GM21619 (cell line): ENCODE results near the gene ZNF644.

ENCODE experiments used
- ATAC-seq: cut with Tn5 transposase; IDR thresholded peaks from one replicate; pipeline ENCODE4 v1.9.1; 2021; ENCODE audit not compliant: unreplicated experiment

The ZNF644 gene

DNA sequence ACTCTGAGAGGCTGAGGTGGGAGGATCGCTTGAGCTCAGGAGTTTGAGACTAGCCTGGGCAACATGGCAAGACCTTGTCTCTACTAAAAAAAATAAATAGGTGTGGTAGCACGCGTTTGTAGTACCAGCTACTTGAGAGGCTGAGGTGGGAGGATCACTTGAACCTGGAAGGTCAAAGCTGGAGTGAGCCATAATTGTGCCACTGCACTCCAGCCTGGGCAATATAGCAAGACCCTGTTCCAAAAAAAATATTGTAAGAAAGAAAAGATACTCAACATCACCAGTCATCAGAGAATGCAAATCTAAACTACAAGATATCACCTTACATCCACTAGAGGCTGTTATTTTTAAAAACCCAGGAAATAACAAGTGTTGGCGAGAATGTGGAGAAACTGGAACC lies 32.5 kb downstream of the ZNF644 start:
- ATAC-seq: no peak

DNA sequence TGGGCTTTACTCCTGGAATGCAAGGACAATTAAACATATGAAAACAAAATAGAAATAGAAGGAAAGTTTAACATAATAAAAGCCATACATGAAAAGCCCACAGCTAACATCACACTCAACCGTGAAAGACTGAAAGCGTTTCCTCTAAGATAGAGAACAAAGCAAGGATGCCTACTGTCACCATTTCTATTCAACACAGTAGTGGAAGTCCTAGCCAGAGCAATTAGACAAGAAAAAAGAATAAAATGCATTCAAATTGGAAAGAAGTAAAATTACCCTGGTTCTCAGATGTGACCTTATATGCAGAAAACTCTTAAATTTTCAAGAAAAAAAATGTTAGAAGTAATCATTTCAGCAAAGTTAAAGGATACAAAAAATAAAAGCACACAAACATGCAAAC lies 34.0 kb downstream of the ZNF644 start:
- ATAC-seq: no peak

DNA sequence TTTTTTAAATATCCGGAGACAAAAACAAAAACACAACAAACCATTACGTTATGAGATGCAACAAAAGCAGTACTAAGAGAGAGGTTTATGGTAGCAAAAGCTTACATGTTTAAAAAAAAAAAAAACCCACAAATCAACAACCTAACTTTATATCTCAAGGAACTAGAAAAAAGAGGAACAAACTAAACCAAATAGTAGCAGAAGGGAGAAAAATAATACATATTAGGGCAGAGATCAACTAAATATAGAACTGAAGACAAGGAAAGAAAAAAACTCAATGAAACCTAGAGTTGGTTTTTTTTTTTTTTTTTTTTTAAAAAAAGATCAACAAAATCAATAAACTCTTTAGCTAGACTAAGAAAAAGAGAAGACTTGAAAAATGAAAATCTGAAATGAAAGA lies 34.9 kb downstream of the ZNF644 start:
- no peak for ATAC-seq

DNA sequence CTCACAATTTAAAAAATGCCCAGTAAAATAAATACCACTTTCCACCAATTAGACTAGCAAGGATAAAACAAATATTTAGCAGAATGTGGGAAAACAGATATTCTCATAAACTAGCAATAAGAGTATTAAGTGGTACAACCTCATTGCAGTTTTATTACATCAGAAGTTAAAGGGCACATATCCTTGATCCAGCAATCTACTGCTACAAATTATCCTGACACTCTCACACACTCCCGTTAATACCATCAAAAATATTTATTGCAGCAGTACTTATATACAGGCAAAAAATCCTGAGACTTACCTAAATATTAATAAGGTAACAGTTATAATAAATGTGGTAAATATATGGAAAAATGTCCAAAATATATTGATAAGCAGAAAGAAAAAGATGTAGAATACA lies 44.3 kb downstream of the ZNF644 start:
- ATAC-seq: no peak

- ATAC-seq: no peak
Observed at GRCh38 chr1:90973897-90974798, 47.7 kb downstream of the ZNF644 start.

DNA sequence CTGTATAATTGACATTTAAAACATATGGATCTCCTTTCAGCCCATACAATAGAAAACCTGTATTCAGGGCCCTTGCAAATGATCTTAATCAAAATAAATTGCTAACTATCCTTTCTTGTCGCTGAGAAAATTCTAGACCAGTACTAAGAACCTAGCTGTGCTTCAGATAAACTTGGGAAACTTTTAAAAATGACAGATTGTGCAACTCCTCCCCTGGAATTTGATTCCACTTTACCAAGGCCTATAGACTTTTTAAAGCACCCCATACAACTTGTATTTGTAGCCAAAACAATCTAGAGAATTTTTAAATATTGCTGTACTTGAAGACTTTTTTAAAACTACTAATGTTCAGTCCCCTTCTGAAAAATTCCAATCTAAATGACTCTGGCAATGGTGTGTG lies 51.6 kb downstream of the ZNF644 start:
- ATAC-seq: no peak

DNA sequence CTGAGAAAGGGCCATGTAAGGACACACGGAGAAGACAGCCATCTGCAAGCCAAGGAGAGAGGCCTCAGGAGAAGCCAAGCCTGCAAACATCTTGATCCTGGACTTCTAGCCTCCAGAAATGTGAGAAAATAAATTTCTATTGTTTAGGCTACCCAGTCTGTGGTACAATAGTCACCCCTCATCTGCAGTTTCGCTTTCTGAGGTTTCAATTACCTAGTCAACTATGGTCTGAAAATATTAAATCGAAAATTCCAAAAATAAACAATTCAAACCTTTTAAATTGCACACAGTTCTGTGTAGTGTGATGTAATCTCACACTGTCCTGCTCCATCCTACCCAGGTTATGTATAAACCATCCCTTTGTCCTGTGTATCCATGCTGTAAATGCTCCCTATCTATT lies 52.6 kb downstream of the ZNF644 start:
- no peak for ATAC-seq

DNA sequence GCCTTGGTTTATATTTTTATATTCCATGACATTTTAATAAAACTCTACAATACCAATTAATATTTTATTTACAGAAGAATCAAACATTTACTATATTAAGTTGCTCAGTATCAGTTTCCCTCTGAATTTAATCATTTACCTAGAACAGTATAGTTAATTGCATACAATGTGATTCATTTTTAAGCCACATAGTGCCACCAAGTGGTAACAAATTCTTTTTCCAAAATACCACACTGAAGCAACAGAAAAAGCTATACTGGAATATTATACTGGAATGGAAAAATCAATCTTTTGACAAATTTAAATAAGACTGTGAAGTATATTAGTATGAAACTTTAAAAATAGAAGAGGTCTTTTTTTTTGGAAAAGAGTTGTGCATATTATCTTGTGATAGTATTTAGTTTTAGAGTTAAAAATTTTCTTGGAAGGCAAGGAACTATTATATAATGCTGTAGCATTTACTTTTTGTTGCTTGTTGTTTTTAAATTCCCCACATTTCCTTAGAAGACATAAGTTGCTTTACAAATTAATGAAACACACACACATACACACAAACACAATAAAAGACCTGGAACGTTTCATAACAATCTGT lies 57.3 kb downstream of the ZNF644 start:
- ATAC-seq: peak; percentile 62

- no peak for ATAC-seq
Observed at GRCh38 chr1:90963651-90964050, 58.2 kb downstream of the ZNF644 start.

- no peak for ATAC-seq
Observed at GRCh38 chr1:90963236-90963635, 58.6 kb downstream of the ZNF644 start.

- no peak for ATAC-seq
Observed at GRCh38 chr1:90959352-90960206, 62.3 kb downstream of the ZNF644 start.

DNA sequence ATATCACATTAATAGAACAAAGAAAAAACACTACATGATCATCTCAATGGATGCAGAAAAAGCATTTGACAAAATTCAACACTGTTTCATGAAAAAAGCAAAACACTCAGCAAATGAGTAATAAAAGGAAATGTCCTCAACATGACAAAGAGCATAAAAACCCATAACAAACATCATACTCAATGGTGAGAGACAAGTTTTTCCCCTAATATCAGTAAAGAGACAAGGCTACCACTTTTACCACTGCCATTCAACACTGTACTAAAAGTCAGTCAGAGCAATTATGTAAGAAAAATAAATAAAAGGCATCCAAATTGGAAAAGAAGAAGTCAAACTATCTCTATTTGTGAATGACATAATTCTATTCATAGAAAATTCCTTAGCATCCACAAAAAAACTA lies 64.3 kb downstream of the ZNF644 start:
- no peak for ATAC-seq

DNA sequence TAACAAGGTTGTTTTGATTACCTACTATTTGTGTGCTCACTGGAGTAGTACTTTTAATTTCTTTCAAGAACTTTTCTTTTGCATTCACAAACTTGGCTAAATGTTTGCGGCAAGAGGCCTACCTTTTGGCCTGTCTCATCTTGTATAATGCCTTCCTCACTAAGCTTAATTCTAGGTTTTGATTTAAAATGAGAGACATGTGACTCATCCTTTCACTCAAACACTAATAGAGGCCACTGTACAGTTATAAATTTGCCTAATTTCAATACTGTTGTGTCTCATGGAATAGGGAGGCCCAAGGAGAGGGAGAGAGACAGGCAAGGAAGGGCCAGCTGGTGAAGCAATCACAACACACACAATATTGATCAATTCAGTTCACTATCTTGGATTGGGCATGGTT lies 66.1 kb downstream of the ZNF644 start:
- ATAC-seq: no peak

- no peak for ATAC-seq
Observed at GRCh38 chr1:90952906-90953305, 68.9 kb downstream of the ZNF644 start.

- ATAC-seq: no peak
Observed at GRCh38 chr1:90951009-90951408, 70.8 kb downstream of the ZNF644 start.

DNA sequence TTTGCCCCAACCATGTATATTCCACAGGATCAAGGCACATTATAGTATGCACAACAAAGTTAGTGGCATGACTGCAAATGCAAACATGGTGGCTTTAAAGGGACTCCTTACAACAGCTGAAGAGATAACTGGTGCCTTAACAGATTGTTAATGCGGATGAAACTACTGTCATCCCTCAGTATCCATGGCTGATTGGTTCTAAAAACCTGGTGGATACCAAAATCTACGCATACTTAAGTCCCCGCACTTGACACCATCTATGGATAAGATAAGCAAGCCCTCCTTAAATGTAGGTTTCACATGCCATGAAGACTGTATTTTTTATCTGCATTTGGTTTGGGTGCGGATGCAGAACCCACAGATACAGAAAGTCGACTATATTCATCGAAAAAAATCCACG lies 73.5 kb downstream of the ZNF644 start:
- no peak for ATAC-seq

DNA sequence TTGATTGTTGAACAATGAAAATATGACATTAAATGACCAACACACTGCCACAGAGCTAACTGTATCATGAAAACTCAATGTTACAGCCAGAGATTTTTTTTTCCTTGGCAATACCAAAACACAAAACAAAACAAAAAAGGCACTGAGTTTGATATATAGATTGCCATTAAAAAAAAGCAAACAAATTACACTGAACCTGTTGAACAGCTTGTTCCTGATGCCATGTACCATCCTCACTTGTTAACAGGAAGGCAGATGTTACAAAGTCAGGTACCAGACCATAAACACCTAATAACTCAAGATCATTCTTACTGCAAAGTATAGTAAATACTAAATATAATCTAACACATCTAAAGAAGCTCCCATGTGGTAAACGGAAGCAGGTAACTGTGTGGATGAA lies 75.2 kb downstream of the ZNF644 start:
- ATAC-seq: no peak

GRCh38 chr1:90945287-90945686 lies 76.5 kb downstream of the ZNF644 start:
- no peak for ATAC-seq

DNA sequence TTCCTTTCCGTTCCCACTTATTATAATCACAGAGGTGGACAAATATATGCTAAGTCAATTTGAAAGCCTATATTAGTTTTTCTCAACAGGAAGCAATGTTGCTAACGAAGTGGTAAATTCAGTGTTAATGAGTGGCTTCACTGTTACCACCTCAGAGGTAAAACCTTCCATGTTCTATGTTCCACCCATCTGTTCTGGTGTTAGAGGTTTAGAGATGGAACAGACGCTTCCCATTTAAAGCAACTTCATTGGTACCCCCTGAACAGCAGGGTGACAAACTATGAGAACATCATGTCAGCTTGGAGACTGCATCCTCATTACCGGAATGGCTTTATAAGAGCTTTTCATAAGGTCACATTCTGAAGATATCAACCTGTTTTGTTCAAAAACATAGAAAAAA lies 77.9 kb downstream of the ZNF644 start:
- no peak for ATAC-seq

GRCh38 chr1:90940746-90941145 lies 81.1 kb downstream of the ZNF644 start:
- ATAC-seq: no peak

- ATAC-seq: no peak
Observed at GRCh38 chr1:90936731-90937130, 85.1 kb downstream of the ZNF644 start.

DNA sequence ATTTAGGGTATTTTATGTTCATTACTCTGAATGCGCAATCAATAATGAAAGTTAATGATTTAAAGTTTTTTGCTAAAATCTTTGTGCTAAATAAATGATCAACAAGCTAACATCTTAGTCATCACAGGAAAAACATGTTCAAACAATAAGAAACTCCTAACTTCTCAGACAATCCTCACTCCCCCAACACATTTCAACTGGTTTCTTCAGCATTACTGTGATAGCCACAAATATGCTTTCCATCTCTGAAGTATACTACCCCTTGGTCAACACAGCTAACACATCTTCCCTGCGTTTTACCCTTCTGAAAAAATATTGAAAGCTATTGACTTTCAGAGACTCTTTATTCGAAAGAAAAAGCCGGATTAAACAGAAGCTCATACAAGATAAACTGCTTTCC lies 85.8 kb downstream of the ZNF644 start:
- ATAC-seq: no peak
